PFSK-1 (cell line): ENCODE results near the gene ENOX2.

ENCODE experiments used
- POLR2AphosphoS5 ChIP-seq: IDR thresholded peaks from 2 replicates; pipeline ENCODE4 v1.6.1; 2012; ENCODE audit warnings: low read depth, mild to moderate bottlenecking, control low read depth, low read length, moderate library complexity
- REST ChIP-seq, 2 experiments: IDR thresholded peaks; 2 replicates each; pipeline versions ENCODE4 v1.6.1 to v1.8.0; 2011 to 2012; ENCODE audit warnings: low read depth in 2 of 2, low read length in 2 of 2, control low read depth in 1 of 2, inconsistent platforms in 1 of 2, mild to moderate bottlenecking in 1 of 2, moderate library complexity in 1 of 2; ENCODE audit not compliant: insufficient read depth in 1 of 2

- TF ChIP-seq POLR2AphosphoS5, result no peak
- TF ChIP-seq REST (IDR thresholded peaks at IDR 0.05; ENCODE audit: insufficient read depth in 1 of 2, low read depth in 2 of 2, low read length in 2 of 2), result no peak
These were observed 222.6 kb downstream of the ENOX2 start for GRCh38 chrX:130680164-130681035.
